HL-60 (cell line): Measurements from ENCODE around the gene NBEAL1.

Source experiments
- CTCF ChIP-seq: IDR thresholded peaks from one replicate; pipeline ENCODE4 v1.5.1; 2011; ENCODE audit warnings: low read length, control low read depth, inconsistent platforms; ENCODE audit not compliant: insufficient read depth
- POLR2AphosphoS5 ChIP-seq: IDR thresholded peaks from 2 replicates; pipeline ENCODE4 v1.6.1; 2012; ENCODE audit warnings: low read depth
- SPI1 ChIP-seq: IDR thresholded peaks from 2 replicates; pipeline ENCODE4 v1.6.1; 2012; ENCODE audit warnings: low read depth, mild to moderate bottlenecking, borderline replicate concordance

GRCh38 chr2:203071148-203071547, 56.5 kb downstream of the NBEAL1 start:
- TF ChIP-seq POLR2AphosphoS5, result no peak
- TF ChIP-seq CTCF, result no peak
- TF ChIP-seq SPI1, result peak; percentile 44; the same call in 1 of the 2 replicates
